GM20431 (cell line): ENCODE results near the gene GDAP1L1.

Experiments used
- in situ Hi-C: fragments of 300-500 bp; cut with MseI, MboI; formaldehyde crosslinking; loops from one replicate; pipeline ENCODE4 v1.15.0; 2020; ENCODE audit warnings: low sequenced_read_pairs; ENCODE audit not compliant: unreplicated experiment

GDAP1L1 gene

DNA sequence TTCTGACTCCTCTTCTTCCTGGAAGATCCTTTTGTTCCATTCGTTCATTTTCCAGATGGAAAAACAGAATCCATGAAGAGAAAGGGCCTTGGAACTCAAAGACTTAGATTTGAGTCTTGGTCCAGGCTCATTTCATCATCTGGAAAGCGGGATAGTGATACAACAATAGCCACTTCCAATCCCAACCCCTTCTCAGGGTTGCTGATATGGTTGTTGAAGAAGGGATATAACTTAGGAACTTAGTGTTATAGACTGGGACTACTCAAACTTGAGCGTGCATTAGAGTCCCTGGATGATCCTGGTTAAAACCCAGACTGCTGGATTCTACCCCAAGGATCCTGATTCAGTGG lies 1.3 kb downstream of the GDAP1L1 start:
- in situ Hi-C loops = no loop called here

GRCh38 chr20:44251284-44251683 lies 4.2 kb downstream of the GDAP1L1 start:
- in situ Hi-C loops = no loop called here

- in situ Hi-C loops = no loop called here
Measured at GRCh38 chr20:44253528-44253927, 6.4 kb downstream of the GDAP1L1 start.

GRCh38 chr20:44254073-44254472 lies 7.0 kb downstream of the GDAP1L1 start:
- in situ Hi-C loops = no loop called here

DNA sequence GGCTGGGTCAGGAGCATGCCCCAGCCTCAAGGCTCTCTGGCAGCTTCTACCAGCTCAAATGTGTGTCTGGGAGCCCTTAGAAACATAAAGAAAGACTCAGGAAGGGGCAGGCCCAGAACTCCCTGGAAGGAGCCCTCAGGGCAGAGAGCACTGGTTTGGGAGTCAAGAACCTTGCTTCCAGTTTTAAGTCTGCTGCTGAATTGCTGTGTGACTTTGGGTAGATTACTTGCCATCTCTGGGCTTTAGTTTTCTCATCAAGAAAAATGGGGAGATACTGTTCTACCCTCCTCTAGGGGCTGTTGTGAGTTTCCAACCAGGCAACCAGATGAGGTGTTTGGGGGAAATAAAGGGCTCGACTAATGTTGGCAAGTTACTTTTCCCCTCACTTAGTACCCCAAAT lies 8.8 kb downstream of the GDAP1L1 start:
- in situ Hi-C loops = no loop called here

- in situ Hi-C loops = no loop called here
Measured at GRCh38 chr20:44256961-44257360, 9.9 kb downstream of the GDAP1L1 start.

DNA sequence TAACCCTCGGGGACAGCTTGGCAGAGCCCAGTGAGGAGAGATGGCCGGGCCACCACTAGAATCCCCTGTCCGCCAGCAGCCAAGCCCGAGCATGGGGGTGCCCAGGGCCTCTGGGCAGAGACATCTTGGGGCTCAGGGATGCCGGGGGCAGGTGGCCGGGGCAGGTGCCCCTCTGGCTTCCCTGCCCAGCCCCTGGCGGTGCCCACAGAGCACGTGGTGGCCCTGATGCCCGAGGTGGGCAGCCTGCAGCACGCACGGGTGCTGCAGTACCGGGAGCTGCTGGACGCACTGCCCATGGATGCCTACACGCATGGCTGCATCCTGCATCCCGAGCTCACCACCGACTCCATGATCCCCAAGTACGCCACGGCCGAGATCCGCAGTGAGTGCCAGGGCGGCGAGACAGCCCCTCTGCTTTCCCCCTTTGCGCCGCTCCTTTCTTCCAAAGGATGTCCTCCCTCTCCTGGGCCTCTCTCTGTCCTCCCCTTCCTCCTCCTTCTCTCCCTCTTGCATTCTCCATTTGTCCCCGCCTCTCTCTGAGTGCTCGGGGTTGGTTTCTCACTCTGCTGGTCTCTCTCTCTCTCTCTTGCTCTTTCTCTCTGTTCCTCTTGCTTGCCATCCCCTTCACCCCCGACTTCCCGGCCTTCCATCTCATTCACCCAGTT lies 11.2 kb downstream of the GDAP1L1 start:
- in situ Hi-C loops = no loop called here

GRCh38 chr20:44264287-44264686 lies 17.2 kb downstream of the GDAP1L1 start:
- in situ Hi-C loops = no loop called here

GRCh38 chr20:44268802-44269201 lies 21.7 kb downstream of the GDAP1L1 start:
- in situ Hi-C loops = no loop called here

DNA sequence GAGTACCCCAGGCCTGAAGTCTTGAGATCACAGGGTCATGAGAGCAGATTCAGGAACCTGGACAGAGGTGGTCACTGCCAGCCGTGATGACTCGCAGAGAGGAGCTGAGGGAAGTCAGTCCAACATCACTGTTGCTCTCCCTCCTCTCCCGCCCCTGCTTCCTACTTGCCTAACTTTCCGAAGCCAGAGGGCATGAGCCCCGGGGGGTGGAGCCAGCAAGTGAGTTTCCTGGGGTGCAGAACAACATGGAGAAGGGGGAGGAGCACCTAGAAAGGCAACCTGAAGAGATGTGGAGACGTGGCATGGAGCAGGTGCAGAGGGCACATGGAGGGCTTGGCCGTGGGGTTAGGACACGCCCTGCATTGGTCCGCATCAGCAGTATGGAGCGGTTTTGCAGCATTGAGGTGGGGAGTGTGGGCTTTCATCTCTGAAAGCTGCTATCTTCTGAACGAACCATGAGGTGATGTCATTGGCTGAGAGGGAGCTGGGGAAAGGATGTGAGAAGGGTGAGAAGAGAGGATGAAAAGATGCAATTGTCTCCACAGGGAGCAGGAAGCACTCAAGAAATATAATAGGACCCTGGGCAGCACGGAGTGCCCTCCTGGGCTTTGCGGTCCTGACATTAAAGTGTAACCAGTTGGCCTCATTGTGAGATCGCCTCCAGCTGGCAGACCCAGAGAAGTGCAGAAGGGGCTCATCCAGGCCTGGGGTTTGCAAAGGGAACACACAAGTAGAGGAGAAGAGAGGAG lies 25.0 kb downstream of the GDAP1L1 start:
- in situ Hi-C loops = no loop called here

DNA sequence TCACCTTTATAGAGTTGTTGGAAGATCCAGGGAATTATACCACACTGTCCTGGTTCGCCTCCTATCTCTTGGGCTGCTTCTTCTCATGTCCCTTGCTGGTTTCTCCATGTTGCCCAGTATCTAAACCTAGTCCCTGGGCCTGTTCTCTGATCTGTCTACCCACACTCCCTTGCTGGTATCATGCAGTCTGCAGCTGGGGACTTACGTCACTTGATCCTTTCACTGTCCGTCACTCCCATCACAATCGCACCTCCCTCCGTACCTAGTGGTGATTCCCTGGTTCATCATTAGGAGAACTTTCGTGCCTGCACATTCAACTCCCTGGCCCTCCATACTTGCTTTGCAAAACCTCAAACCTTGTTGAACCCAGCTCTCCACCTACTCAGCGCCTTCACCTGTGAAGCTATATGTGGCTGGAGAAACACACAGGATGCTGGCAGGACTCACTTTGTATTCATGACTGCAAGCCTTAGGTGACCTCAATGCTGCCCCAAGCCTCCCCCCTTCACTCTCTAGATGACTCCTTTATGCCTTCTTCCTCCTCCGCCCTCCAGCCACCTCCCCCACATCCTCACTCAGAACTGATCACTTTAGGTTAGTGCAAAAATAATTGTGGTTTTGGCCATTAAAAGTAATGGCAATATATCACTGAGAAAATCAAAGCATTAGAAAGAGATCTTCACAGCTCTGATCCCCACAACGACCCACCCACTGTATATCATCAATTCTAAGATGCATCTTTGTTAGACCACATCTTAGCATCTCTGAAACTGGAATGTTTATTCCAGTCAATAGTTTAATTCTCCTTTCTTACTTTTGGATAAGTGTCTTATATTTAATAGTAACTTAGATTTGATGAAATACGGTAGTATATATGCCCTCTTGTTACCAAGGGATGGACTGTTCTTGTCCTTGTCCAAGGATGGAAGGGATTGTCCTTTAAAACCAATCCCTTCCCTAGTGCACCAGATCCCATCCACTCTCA lies 26.4 kb downstream of the GDAP1L1 start:
- in situ Hi-C loops = no loop called here

DNA sequence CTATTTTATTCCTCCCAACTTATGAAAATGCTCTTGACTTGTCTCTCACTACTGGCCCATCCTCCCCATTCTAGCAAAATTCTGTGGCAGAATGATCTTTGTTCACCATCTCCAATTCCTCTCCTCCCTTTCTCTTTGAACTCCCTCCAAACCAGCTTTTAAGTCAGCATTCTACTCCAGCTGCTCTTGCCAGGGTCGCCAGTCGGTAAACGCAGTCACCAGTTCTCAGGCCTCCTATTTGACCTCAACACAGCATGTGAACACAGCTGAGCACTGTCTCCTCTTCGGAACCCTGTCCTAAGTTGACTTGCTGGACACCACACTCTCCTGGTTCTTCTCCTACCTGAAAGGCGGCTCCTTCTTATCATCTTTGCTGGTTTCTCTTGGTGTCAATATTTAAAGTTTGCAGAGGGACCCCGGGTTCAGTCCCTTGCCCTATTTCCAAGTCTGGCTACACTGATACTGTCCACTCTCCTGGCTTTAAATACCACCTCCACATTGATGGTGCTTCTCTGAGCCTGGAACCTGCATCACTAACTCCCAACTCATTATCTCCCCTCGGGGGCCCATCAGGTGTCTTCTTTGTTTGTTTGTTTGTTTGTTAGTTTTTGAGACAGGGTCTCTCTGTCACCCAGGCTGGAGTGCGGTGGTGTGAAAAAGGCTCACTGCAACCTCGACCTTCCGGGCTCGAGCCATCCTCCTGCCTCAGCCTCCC lies 27.4 kb downstream of the GDAP1L1 start:
- in situ Hi-C loops = no loop called here

DNA sequence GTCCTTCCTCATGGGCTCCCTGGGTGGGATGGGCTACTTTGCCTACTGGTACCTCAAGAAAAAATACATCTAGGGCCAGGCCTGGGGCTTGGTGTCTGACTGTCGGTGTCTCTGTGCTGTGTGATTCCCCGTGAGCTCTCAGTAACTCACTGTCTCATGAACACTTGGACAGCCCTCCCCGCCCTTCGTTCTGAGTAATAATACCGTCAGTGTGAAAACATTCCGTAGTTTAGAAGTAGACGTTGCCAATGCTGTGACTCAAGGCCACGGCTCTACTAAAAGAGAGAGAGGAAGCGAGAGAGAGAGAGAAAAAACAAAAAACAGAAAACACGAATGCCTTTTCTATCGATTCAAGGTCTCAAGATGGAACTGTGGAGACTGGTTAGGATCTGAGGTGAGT lies 32.1 kb downstream of the GDAP1L1 start:
- in situ Hi-C loops = no loop called here

GRCh38 chr20:44280387-44280786 lies 33.3 kb downstream of the GDAP1L1 start:
- in situ Hi-C loops = no loop called here

DNA sequence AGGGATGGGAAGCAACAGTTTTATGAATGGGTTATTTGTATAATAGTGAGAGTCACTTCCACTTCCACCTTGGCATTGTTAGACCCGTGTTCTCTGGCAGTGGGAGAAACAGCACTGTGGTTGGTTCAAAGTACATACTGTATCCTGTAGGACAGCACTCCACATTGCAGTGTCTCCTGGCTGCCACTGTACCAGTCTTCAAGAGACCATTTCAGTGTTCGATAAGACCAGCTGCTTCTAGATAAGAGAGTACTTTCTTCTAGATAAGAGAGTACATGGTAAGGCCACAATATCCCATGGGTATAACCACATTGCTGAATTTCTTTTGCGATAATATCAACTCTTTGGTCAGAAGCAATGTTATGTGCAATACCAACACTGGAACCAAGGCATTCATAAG lies 35.1 kb downstream of the GDAP1L1 start:
- in situ Hi-C loops = no loop called here

- in situ Hi-C loops = no loop called here
Measured at GRCh38 chr20:44284032-44284431, 36.9 kb downstream of the GDAP1L1 start.

DNA sequence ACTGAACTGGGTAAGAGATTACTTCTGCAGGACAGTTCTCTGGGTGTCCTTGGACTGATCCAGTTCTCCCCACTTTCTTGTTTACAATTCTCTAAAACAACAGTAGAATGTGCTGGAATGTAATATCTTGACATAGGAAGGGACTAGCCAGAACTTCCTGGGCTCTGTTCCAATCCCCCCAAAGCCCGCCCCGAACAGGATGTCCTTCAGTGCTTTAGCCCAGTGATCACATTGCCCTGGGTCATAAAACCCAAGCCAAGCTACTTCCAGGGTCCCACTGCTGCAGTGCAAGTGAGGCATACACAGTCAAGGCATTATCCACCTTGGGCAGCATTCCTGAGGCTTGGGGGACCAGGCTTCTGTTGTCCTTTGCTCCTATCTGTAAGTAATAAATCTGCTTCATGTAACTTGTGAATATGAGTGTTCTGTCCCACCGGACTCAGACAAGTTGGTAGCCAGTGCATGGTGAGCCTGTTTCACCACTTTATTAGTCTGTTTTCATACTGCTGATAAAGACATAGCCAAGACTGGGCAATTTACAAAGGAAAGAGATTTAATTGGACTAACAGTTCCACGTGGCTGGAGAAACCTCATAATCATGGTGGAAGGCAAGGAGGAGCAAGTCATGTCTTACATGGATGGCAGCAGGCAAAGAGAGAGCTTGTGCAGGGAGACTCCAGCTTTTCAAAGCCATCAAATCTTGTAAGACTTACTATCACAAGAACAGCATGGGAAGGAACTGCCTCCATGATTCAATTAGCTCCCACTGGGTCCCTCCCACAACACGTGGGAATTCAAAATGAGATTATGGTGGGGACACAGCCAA lies 40.4 kb downstream of the GDAP1L1 start:
- in situ Hi-C loops = no loop called here

DNA sequence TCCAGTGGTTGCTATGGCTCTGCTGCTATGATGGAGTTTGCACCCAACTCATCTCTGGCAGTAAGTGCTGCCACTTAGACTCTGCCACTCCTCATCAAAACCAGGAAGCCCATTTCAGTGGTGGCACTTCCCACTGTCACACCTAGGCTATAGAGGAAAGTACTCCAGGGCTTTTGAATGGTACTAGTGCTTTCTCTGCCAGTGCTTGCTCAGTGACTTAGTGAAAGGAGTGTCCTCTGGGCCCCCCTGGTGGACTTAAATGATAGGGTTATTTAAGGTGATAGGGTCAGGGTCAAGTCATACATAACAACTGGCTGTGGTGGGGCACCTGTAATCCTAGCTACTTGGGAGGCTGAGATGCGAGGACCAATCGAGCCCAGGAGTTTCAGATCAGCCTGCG lies 41.1 kb downstream of the GDAP1L1 start:
- in situ Hi-C loops = no loop called here

DNA sequence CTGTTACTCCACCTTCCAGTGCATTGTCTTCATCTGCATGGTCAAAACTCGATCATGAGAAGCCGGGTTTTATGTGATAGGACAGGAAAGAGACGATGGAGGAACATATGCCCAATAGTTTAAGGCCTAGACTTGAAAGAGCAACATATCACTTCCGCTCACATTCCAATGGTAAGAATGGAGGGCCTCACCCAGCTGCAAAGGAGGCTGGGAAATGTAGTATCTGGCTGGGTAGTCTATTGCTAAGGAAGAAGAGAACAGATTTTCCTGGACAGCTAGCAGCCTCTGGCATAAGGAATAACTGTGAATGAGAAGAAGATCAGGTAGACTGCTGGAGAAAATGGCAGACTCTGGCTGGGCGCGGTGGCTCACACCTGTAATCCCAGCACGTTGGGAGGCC lies 44.6 kb downstream of the GDAP1L1 start:
- in situ Hi-C loops = no loop called here
